GM19193 (cell line): ENCODE measurements around the gene USP6NL.

Experiments used
- POLR2A ChIP-seq: IDR thresholded peaks from 4 replicates; pipeline ENCODE4 v1.6.1; 2011; ENCODE audit not compliant: insufficient read depth, insufficient read length; ENCODE audit errors: extremely low read depth

Gene USP6NL

DNA sequence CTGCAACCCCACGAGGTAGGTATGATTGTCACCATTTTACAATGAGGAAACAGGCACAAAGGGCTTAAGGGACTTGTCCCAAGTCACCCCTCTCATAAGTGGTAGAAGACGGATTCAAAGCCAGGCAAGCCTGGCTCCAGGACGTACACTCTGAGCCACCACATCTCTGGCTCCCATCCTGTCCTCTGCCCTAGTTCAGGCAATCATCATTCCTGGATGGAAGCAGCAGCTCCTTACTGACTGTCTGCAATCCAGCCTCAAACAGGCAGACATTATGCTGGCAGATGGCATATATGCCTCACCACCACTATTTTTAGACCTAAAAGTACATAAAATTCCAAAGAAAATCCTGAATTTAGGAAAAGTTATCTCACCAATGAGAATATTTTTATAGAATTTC, 100.7 kb downstream of the USP6NL start:
- TF ChIP-seq POLR2A = no peak

DNA sequence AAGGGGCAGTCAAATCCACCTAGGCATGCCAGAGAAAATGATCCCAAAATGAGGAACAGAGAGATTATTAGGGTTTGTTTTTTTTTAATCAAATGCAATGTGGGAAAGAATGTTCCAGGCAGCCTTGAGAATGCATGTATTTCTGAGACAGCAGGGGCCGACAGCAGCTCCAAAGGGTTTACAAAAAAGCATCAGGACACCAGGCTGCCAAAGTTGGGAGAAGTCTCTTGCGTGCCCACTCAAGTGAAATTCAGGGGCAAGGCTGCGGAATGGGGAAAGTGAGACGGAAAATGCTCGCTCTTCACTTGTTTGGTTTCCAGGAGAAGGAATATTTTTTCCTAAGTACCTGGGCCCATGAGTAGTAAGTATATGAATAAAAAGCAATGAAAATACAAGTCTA, 101.2 kb downstream of the USP6NL start:
- TF ChIP-seq POLR2A = no peak

- TF ChIP-seq POLR2A = no peak
These were observed 102.4 kb downstream of the USP6NL start for GRCh38 chr10:11509036-11509435.

DNA sequence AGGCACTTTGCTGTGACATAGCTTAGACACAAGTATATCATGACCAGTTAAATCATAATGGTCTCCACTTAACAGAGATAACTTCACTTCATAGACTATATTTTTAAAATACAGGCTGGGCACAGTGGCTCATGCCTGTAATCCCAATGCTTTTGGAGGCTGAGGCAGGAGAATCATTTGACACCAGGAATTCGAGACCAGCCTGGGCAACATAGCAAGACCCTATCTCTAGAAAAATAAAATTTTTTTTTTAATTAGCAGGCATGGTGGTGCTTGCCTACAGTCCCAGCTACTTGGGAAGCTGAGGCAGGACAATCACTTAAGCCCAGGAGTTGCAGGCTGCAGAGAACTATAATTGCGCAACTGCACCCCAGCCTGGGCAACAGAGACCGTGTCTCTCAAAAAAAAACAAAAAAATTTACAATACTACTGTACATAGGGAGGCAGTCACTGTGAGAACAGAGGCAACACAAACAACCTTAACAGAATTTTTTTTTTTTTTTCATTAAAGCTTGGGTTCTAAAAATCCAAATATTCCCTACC, 105.1 kb downstream of the USP6NL start:
- no peak for TF ChIP-seq POLR2A

DNA sequence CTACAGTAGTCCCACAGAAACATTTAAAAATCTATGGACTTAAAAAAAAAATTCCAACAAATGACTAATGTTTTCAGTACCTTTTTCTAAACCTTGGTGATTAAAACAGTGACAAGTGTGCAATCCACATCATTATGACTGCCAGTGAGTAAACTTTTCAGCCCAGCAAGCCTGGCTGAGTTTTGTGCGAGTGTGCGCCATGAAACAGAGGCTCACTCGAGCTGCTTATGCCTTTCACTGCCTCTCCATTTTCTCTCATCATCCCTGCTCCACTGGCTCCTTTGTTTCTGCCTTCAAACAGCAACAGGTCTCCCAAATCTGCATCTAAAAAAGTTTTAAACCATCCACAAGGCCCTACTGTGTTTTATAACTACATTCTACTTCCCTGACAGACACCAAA, 105.8 kb downstream of the USP6NL start:
- TF ChIP-seq POLR2A = no peak

GRCh38 chr10:11504566-11505285, 106.7 kb downstream of the USP6NL start:
- TF ChIP-seq POLR2A = no peak

DNA sequence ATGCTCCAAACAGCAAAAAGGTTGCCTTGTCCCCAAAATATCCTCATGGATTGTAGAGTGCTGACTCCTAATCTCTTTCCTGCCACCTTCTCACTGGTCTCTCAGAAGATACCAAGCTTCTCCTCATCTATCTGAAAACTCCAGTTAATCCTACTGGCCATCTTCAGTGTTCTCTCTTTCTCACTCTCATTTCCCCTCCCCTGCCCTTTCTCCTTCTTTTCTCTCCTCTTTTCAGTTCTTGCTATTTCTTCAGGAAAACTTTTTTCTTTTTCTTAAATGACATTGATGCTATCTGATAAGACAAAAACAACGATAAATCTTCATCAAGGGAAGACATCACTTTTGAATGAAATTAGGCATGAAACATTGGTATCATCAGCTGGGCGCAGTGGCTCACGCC, 109.8 kb downstream of the USP6NL start:
- TF ChIP-seq POLR2A = no peak

DNA sequence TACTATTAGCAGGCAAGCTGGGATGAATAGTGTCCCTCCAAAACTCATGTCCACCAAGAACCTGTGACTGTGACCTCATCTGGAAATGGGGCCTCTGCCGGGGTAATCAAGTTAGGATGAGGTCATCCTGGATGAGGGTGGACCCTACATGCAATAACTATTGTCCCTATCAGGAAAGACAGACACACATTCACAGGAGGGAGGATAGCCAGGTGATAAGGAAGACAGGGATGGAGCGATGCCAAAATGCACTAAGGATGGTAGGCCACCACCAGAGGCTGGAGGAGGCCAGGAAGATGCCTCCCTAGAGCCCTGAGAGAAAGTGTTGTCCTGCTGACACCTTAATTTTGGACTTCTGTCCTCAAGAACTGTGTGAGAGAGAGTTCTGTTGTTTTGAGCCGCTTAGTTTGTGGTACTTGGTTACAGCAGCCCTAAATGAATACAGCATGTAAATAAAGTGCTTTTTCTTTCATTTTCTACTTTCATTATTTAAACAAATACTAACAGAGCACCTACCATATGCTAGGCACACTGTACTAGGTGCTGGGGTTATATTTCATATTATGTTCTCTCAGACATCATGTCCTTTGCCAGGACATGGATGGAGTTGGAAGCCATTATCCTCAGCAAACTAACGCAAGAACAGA, 111.9 kb downstream of the USP6NL start:
- no peak for TF ChIP-seq POLR2A

DNA sequence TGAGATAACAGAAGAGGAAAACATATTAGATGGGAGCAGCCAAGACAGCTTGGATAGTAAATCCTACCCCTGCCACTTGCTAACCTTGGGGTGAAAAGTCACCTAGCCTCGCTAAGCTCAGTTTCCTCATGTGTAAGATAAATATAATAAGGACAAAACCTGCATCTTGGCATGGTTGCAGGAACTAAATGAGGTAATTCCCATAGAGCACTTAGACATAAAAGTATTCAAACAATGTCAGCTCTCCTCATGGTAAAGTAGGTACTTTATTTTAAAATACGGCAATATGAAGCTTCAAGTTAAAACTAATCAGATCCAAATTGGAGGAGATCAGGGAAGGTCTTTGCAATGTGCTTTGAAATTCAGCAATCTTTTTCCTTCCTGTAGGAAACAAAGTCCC, 113.1 kb downstream of the USP6NL start:
- TF ChIP-seq POLR2A = no peak

- no peak for TF ChIP-seq POLR2A
These were observed 117.8 kb downstream of the USP6NL start for GRCh38 chr10:11493646-11494045.

DNA sequence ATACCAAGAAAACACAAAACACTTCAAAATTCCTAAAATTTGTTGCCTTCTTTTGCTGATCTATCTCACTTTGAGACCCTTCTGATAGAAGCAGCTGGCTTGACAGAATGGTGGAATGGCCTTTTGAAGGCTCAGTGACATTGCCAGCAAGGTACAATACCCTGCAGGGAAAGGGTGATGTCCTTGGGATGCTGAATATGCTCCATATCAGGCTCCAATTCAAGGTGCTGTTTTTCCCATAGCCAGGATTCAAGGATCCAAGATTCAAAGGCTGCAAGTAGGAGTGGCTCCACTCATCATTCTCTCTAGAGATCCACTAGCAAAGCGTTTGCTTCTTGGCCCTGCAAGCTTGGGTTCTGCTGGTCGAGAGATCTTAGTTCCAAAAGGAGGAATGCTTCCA, 120.4 kb downstream of the USP6NL start:
- TF ChIP-seq POLR2A = no peak

- no peak for TF ChIP-seq POLR2A
These were observed 121.9 kb downstream of the USP6NL start for GRCh38 chr10:11489591-11489990.

- no peak for TF ChIP-seq POLR2A
These were observed 123.3 kb downstream of the USP6NL start for GRCh38 chr10:11488126-11488525.

DNA sequence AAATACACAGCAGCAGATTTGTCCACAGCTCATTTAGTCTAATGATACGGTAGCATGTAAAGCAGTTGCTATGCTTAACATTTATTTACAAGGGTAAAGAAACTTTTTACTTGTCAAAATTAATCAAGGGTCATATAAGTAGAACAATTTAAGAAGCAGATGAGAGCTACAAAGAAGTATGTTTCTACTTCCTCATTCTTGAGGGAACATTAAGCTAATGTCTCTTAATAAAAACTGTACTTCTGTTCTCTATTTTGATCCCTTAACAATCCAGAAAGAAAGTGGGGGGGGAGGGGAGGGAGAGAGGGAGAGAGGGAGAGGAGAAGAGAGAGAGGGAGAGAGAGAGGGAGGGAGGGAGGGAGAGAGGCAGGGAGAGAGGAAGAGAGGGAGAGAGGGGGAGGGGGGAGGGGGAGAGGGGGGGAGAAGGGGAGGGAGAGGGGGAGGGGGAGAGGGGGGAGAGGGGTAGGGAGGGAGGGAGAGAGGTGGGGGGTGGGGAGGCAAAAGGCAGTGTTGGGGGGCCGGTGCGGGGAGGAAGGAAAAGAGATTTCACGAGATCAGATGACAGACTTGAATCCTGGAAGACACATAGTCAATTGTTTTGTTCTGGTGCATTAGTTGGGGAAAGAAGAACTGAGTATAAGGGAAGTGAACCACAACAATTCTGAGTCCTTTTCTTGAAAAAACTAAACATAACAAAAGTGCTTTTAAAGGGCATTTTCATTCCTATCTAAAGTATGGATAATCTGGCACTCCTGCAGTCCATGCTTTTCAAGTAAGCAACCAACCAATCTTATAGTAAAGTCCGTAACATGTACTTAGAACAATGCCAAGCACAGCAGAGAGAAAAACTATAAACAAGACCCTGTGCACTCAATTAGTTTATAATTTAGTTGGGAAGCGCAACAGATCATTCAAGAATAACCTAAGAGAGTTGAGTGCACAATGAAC, 128.0 kb downstream of the USP6NL start:
- no peak for TF ChIP-seq POLR2A

- no peak for TF ChIP-seq POLR2A
These were observed 129.1 kb downstream of the USP6NL start for GRCh38 chr10:11482306-11482705.

DNA sequence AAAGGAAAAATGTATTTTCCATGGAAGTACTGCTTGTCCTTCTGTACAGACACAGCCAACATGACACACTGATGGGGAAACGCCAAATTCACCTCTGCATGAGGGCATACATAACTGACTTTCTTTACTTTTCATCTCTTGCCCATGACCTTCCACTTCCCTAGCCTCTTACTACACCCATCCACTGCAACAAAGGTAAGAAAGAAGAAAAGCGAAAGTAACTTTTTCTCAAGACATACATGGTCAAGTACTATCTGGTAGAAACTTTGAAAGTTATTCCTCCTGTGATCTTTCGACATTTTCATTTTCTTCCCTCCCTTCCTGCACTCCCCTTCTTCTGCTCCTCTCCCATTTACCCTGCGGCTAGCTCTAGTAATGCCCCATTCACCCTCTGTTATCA, 130.8 kb downstream of the USP6NL start:
- TF ChIP-seq POLR2A = no peak

DNA sequence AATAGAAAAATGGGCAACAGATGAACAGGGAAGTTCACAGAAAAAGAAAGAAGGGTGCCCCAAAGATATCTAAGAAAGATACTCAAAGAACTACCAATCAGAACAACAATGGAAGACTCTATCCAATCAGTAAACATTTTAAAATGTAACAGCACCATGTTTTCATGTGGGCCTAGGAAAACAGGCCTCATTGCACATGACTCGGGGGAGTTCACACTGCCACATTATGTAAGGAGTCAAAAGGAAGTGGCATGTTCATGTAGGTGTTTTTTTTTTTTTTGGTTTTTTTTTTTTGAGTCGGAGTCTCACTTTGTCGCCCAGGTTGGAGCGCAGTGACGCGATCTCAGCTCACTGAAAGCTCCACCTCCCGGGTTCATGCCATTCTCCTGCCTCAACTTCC, 132.2 kb downstream of the USP6NL start:
- no peak for TF ChIP-seq POLR2A
